A549 (cell line): ENCODE data around the gene ZNF275. TPM values are rescaled to one million over a fixed set of nuclear protein-coding genes. Genes with fewer than 3 reads are reported as not detected.

Source experiments
- ATAC-seq, 2 experiments: fragments of 200-7000 bp in 1 of 2; fragments of >200 bp in 1 of 2; cut with Nextera tagmentation in 1 of 2; cut with Tn5 transposase in 1 of 2; 3 replicates each; pipeline versions ENCODE4 v1.8.0 to v1.9.1; 2018 to 2020; ENCODE audit warnings: mild to moderate bottlenecking in 1 of 2, moderate library complexity in 1 of 2
- CTCF ChIA-PET: fragments of 300-600 bp; sonication (Branson Sonifier 250); formaldehyde crosslinking; extraction: SDS; loops from one replicate; lab custom pipeline; 2021; ENCODE audit warnings: antibody characterized with exemption, inconsistent platforms; lab: Yijun Ruan, JAX
- POLR2A ChIA-PET: fragments of 350-600 bp; formaldehyde crosslinking; extraction: SDS; loops from one replicate; lab custom pipeline; 2021; ENCODE audit warnings: antibody characterized with exemption, inconsistent platforms; lab: Yijun Ruan, JAX
- DNase-seq, 2 experiments: peaks; one replicate each; pipeline versions ENCODE4 v3.0.0 to v3.0.0-alpha.2; 2011 to 2016; ENCODE audit warnings: low read depth in 1 of 2, low spot score in 1 of 2
- FAIRE-seq: peaks from 2 replicates; lab custom pipeline; 2011; peaks lifted over from hg19 to GRCh38; lab: Jason Lieb, UNC
- H3K27ac ChIP-seq, 2 experiments: fragments of >200 bp; sonication (Bioruptor Twin); formaldehyde crosslinking; 3 replicates each; pipeline ENCODE4 v1.5.1; 2016 to 2017
- H3K4me1 ChIP-seq: fragments of >200 bp; sonication (Bioruptor Twin); formaldehyde crosslinking; 3 replicates; pipeline ENCODE4 v1.6.1; 2016
- H3K4me2 ChIP-seq: fragments of >200 bp; sonication (Bioruptor Twin); formaldehyde crosslinking; 3 replicates; pipeline ENCODE4 v1.6.1; 2016
- H3K4me3 ChIP-seq: fragments of >200 bp; sonication (Bioruptor Twin); formaldehyde crosslinking; 3 replicates; pipeline ENCODE4 v1.5.1; 2016
- H3K9me3 ChIP-seq: fragments of >200 bp; sonication (Bioruptor Twin); formaldehyde crosslinking; 3 replicates; pipeline ENCODE4 v1.6.1; 2016
- BHLHE40 ChIP-seq: IDR thresholded peaks from 2 replicates; pipeline ENCODE4 v1.6.1; 2012; ENCODE audit warnings: low read depth, low read length, inconsistent platforms
- CEBPB ChIP-seq, 2 experiments: fragments of >200 bp in 1 of 2; sonication (Bioruptor Twin) in 1 of 2; formaldehyde crosslinking in 1 of 2; IDR thresholded peaks; 2 replicates each; pipeline ENCODE4 v1.6.1; 2012 to 2016
- ESRRA ChIP-seq: fragments of 150-350 bp; IDR thresholded peaks from 2 replicates; pipeline ENCODE4 v1.6.1; 2014; ENCODE audit warnings: mild to moderate bottlenecking, low read length, borderline replicate concordance
- FOSB ChIP-seq: fragments of 250-450 bp; sonication (Bioruptor Pico); IDR thresholded peaks from 2 replicates; pipeline ENCODE4 v1.5.0; 2020; ENCODE audit warnings: mild to moderate bottlenecking, moderate library complexity
- HEYL ChIP-seq: fragments of 250-450 bp; sonication (Bioruptor Pico); IDR thresholded peaks from 2 replicates; pipeline ENCODE4 v1.8.0; 2021; ENCODE audit warnings: mild to moderate bottlenecking, moderate library complexity
- HOXB5 ChIP-seq: fragments of 250-450 bp; sonication (Bioruptor Pico); IDR thresholded peaks from 2 replicates; pipeline ENCODE4 v1.5.0; 2020; ENCODE audit warnings: mild to moderate bottlenecking, moderate library complexity
- KDM5A ChIP-seq: fragments of 200-600 bp; sonication (generic); IDR thresholded peaks from 2 replicates; pipeline ENCODE4 v1.6.1; 2016; ENCODE audit warnings: antibody characterized with exemption, mild to moderate bottlenecking
- MYC ChIP-seq: IDR thresholded peaks from 2 replicates; pipeline ENCODE4 v1.6.1; 2012; ENCODE audit warnings: mild to moderate bottlenecking, inconsistent platforms, low read length, improper control_type of control experiment, borderline replicate concordance
- NPAS2 ChIP-seq: fragments of 250-450 bp; sonication (Bioruptor Pico); IDR thresholded peaks from 2 replicates; pipeline ENCODE4 v1.8.0; 2022; ENCODE audit warnings: mild to moderate bottlenecking, moderate library complexity, borderline replicate concordance
- POLR2A ChIP-seq: IDR thresholded peaks from 2 replicates; pipeline ENCODE4 v1.6.1; 2012; ENCODE audit warnings: mild to moderate bottlenecking, low read length
- RARB ChIP-seq: fragments of 250-450 bp; sonication (Bioruptor Pico); IDR thresholded peaks from 2 replicates; pipeline ENCODE4 v1.8.0; 2021; ENCODE audit warnings: mild to moderate bottlenecking, moderate library complexity
- RFX5 ChIP-seq: fragments of 450-650 bp; IDR thresholded peaks from 2 replicates; pipeline ENCODE4 v1.7.1; 2014; ENCODE audit warnings: antibody characterized with exemption, mild to moderate bottlenecking, moderate library complexity
- RNF2 ChIP-seq: fragments of 200-600 bp; sonication (generic); IDR thresholded peaks from 2 replicates; pipeline ENCODE4 v1.6.1; 2016; ENCODE audit warnings: low read depth, mild to moderate bottlenecking, antibody characterized with exemption, moderate library complexity, borderline replicate concordance
- TFCP2L1 ChIP-seq: fragments of 250-450 bp; sonication (Bioruptor Pico); IDR thresholded peaks from 2 replicates; pipeline ENCODE4 v1.5.0; 2021; ENCODE audit warnings: mild to moderate bottlenecking
- TP53 ChIP-seq: fragments of 250-450 bp; sonication (Bioruptor Pico); IDR thresholded peaks from 2 replicates; pipeline ENCODE4 v1.5.0; 2021; ENCODE audit warnings: mild to moderate bottlenecking, moderate library complexity
- ZFP36 ChIP-seq: fragments of 450-650 bp; IDR thresholded peaks from 2 replicates; pipeline ENCODE4 v1.6.1; 2014; ENCODE audit warnings: borderline replicate concordance; ENCODE audit not compliant: partially characterized antibody
- ZNF302 ChIP-seq: fragments of 250-450 bp; sonication (Bioruptor Pico); IDR thresholded peaks from 2 replicates; pipeline ENCODE4 v1.9.0; 2021; ENCODE audit warnings: inconsistent platforms, mild to moderate bottlenecking, moderate library complexity
- ZSCAN20 ChIP-seq: fragments of 250-450 bp; sonication (Bioruptor Pico); IDR thresholded peaks from 2 replicates; pipeline ENCODE4 v1.8.0; 2022; ENCODE audit warnings: mild to moderate bottlenecking, moderate library complexity
- WGBS: methylation state at CpG from one replicate; pipeline ENCODE4 v1.1.6; 2017; ENCODE audit errors: missing lambda C conversion rate; 5-methylcytosine and 5-hydroxymethylcytosine counted together
- polyA plus RNA-seq, 4 experiments: library from polyadenylated mRNA; depleted of rRNA in 3 of 4; stranded (reverse); fragments of >200 nt; fragmentation: RNase III in 1 of 4; extraction: RNeasy Plus Mini Kit Qiagen cat#74134 plus additional on column Dnase treatment in 1 of 4; gene quantifications; 2 replicates in 3 of 4; 3 replicates in 1 of 4; pipeline ENCODE4 v1.2.3, GENCODE V29; 2011 to 2017
- TF ChIP-seq, protein P1 (sequence below): fragments of >200 bp; sonication (Bioruptor Twin); formaldehyde crosslinking; IDR thresholded peaks from 3 replicates; pipeline ENCODE4 v1.6.1; 2016
- TF ChIP-seq, protein P2 (sequence below): fragments of 200-600 bp; sonication (generic); IDR thresholded peaks from 2 replicates; pipeline ENCODE4 v1.6.1; 2016; ENCODE audit warnings: antibody characterized with exemption, mild to moderate bottlenecking, moderate library complexity
- TF ChIP-seq, protein P3 (sequence below): IDR thresholded peaks from 2 replicates; pipeline ENCODE4 v1.6.1; 2012; ENCODE audit warnings: low read depth, borderline replicate concordance
- TF ChIP-seq, protein P4 (sequence below): fragments of 150-350 bp; IDR thresholded peaks from 2 replicates; pipeline ENCODE4 v1.6.1; 2014; ENCODE audit warnings: low read depth, mild to moderate bottlenecking, low read length

Gene ZNF275
- polyA plus RNA-seq, 2 of the 4 experiments (the other 2 are of a cell fraction): 3.2 to 6.5 TPM

DNA sequence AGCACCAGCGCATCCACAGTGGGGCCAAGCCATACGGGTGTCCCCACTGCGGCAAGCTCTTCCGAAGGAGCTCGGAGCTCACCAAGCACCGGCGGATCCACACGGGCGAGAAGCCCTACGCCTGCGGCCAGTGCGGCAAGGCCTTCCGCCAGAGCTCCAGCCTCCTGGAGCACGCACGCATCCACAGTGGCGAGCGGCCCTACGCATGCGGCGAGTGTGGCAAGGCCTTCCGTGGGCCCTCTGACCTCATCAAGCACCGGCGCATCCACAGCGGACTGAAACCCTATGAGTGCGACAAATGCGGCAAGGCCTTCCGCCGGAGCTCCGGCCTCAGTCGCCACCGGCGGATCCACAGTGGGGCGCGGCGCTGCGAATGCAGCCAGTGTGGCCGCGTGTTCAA, 13.6 kb downstream of the ZNF275 start:
- H3K4me3 ChIP-seq: no peak overlapping the region
- no peak overlapping the region for H3K4me2 ChIP-seq
- FAIRE-seq (no peak), ATAC-seq (no peak), DNase-seq (no peak)
- H3K9me3 ChIP-seq: no peaks in the 10 kb centered on the region
- WGBS: 91% methylated on average over 22 of the region's 38 CpGs
- H3K4me1 ChIP-seq: no peaks in the 10 kb centered on the region
- ChIA-PET CTCF (interaction anchor here (1.6 kb wide), 1 partner anchor 26 kb away, joined by 5 read pairs; no protein-coding TSS in a partner anchor), POLR2A (no interaction called here)
- no peak overlapping the region for H3K27ac ChIP-seq
- TF ChIP-seq, protein P1, sequence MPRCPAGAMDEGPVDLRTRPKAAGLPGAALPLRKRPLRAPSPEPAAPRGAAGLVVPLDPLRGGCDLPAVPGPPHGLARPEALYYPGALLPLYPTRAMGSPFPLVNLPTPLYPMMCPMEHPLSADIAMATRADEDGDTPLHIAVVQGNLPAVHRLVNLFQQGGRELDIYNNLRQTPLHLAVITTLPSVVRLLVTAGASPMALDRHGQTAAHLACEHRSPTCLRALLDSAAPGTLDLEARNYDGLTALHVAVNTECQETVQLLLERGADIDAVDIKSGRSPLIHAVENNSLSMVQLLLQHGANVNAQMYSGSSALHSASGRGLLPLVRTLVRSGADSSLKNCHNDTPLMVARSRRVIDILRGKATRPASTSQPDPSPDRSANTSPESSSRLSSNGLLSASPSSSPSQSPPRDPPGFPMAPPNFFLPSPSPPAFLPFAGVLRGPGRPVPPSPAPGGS: no peak
- TF ChIP-seq MYC: no peak
- no peak for TF ChIP-seq ZNF302
- no peak for TF ChIP-seq RNF2
- TF ChIP-seq KDM5A: no peak
- no peak for TF ChIP-seq ESRRA
- TF ChIP-seq HOXB5 (CRISPR knock-in tag): no peak
- TF ChIP-seq, protein P2, sequence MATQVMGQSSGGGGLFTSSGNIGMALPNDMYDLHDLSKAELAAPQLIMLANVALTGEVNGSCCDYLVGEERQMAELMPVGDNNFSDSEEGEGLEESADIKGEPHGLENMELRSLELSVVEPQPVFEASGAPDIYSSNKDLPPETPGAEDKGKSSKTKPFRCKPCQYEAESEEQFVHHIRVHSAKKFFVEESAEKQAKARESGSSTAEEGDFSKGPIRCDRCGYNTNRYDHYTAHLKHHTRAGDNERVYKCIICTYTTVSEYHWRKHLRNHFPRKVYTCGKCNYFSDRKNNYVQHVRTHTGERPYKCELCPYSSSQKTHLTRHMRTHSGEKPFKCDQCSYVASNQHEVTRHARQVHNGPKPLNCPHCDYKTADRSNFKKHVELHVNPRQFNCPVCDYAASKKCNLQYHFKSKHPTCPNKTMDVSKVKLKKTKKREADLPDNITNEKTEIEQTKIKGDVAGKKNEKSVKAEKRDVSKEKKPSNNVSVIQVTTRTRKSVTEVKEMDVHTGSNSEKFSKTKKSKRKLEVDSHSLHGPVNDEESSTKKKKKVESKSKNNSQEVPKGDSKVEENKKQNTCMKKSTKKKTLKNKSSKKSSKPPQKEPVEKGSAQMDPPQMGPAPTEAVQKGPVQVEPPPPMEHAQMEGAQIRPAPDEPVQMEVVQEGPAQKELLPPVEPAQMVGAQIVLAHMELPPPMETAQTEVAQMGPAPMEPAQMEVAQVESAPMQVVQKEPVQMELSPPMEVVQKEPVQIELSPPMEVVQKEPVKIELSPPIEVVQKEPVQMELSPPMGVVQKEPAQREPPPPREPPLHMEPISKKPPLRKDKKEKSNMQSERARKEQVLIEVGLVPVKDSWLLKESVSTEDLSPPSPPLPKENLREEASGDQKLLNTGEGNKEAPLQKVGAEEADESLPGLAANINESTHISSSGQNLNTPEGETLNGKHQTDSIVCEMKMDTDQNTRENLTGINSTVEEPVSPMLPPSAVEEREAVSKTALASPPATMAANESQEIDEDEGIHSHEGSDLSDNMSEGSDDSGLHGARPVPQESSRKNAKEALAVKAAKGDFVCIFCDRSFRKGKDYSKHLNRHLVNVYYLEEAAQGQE: no peak
- TF ChIP-seq, protein P3, sequence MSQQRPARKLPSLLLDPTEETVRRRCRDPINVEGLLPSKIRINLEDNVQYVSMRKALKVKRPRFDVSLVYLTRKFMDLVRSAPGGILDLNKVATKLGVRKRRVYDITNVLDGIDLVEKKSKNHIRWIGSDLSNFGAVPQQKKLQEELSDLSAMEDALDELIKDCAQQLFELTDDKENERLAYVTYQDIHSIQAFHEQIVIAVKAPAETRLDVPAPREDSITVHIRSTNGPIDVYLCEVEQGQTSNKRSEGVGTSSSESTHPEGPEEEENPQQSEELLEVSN: no peak

DNA sequence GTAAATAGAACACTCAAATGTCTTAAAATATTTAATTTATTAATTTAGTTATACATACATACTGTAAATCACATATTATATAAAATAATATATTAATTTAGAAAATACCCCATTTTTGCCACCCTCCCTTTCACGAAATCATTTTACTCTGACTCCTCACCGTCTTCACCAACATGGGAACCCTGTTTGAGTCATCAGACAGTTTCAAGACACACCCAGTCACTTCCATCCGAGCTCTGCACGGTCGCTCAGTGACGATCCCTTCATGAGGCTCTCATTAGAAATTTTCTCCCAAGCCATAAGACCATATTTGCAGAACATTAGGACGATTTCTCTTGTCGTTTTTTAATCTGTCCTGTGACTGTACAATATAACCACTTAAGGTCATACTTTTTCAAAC, 14.5 kb downstream of the ZNF275 start:
- DNase-seq (no peak), ATAC-seq (no peak), FAIRE-seq (no peak)
- ChIA-PET POLR2A (no interaction called here), CTCF (no interaction called here)
- no peaks in the 10 kb centered on the region for H3K9me3 ChIP-seq
- no peak overlapping the region for H3K27ac ChIP-seq
- H3K4me1 ChIP-seq: no peaks in the 10 kb centered on the region
- no peak overlapping the region for H3K4me2 ChIP-seq
- 83% methylated on average over 8 of the region's 8 CpGs for WGBS
- TF ChIP-seq, protein P4, sequence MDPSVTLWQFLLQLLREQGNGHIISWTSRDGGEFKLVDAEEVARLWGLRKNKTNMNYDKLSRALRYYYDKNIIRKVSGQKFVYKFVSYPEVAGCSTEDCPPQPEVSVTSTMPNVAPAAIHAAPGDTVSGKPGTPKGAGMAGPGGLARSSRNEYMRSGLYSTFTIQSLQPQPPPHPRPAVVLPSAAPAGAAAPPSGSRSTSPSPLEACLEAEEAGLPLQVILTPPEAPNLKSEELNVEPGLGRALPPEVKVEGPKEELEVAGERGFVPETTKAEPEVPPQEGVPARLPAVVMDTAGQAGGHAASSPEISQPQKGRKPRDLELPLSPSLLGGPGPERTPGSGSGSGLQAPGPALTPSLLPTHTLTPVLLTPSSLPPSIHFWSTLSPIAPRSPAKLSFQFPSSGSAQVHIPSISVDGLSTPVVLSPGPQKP: no peak
- TF ChIP-seq ZSCAN20 (CRISPR knock-in tag): no peak
- TF ChIP-seq TP53 (CRISPR knock-in tag): no peak
- no peak for TF ChIP-seq CEBPB (IDR thresholded peaks at IDR 0.05)
- no peak for TF ChIP-seq FOSB
- no peak for TF ChIP-seq RARB
- TF ChIP-seq RFX5: no peak
- no peak for TF ChIP-seq ZFP36
- TF ChIP-seq BHLHE40: no peak
- TF ChIP-seq NPAS2 (CRISPR knock-in tag): no peak
- no peak for TF ChIP-seq HOXB5 (CRISPR knock-in tag)
- no peak for TF ChIP-seq POLR2A
- no peak for TF ChIP-seq HEYL (CRISPR knock-in tag)
- TF ChIP-seq TFCP2L1: no peak
- no peak overlapping the region for H3K4me3 ChIP-seq
